Measurements from ENCODE around the gene KLHL2. TPM values are rescaled to one million over a fixed set of nuclear protein-coding genes. Genes with fewer than 3 reads are reported as not detected.

The KLHL2 gene
- total RNA-seq, 1 experiment from 2014 or later, result 26.4 TPM

DNA sequence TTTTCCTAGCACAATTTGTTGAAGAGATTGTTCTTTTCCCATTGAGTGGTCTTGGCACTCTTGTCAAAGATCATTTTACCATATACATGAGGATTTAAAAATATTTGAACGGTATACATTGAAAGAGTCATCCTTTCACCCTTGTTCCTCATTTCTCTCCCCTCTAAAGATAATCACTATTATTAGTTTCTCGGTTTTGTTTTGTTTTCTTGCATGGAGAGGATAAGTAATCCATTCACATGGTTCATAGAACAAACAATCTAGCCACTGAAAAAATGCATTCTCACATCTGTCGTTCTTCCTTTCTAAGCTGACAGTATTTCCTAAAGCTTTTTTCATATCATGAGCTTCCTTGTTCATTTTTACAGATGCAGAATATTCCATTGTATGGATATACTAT is 80.9 kb downstream of the KLHL2 start:
- Histone ChIP-seq H3K4me2 (0 out of 2 replicates have a peak overlapping the region, but pooled peaks have one; percentile 11), H3K79me2 (ENCODE audit: low read depth) (no peaks in the 10 kb centered on the region; the same call in 1 of the 2 replicates), H3K36me3 (ENCODE audit: low read depth) (no peaks in the 10 kb centered on the region), H4K20me1 (ENCODE audit: insufficient read depth) (no peaks in the 10 kb centered on the region), H2AFZ (no peak overlapping the region), H3F3A (ENCODE audit: insufficient read depth, low read depth) (0 out of 2 replicates have a peak, but pooled peaks cover 9% of the 10 kb centered on the region), H3K27me3 (ENCODE audit: insufficient read depth, low read depth) (no peaks in the 10 kb centered on the region), H3K4me3 (no peak overlapping the region), H3K4me1 (replicated peaks; ENCODE audit: insufficient read depth) (peaks cover 14% of the 10 kb centered on the region), H3K27ac (peak overlapping the region; percentile 43; the same call in 1 of the 2 replicates), H3K9me3 (ENCODE audit: insufficient read depth, low read depth) (no peaks in the 10 kb centered on the region), H3K9me2 (ENCODE audit: insufficient read depth) (no peaks in the 10 kb centered on the region)
- no peak for DNase-seq
- ChIA-PET POLR2A (ENCODE audit: unreplicated experiment) (interaction anchor here (0.5 kb wide), 1 partner anchor 67 kb away, joined by 6 read pairs; no protein-coding TSS in a partner anchor), CTCF (no interaction called here)
- intact Hi-C loops (cut with micrococcal nuclease; ENCODE audit: unreplicated experiment), result no loop called here
- TF ChIP-seq EZH2 (IDR thresholded peaks at IDR 0.05; ENCODE audit: low read depth) (no peak), CTCF (conservative IDR thresholded peaks at IDR 0.05) (no peak)
- BruUV-seq (replicated peaks), result no TSS peak

- POLR2A ChIA-PET (ENCODE audit: unreplicated experiment), result interaction anchor here (0.5 kb wide), 1 partner anchor 67 kb away, joined by 6 read pairs; no protein-coding TSS in a partner anchor
- Histone ChIP-seq H3K27ac (peak overlapping the region; percentile 46), H3K27me3 (ENCODE audit: insufficient read depth, low read depth) (no peaks in the 10 kb centered on the region), H3K4me1 (replicated peaks; ENCODE audit: insufficient read depth) (peaks cover 14% of the 10 kb centered on the region), H3K4me3 (no peak overlapping the region), H2AFZ (no peak overlapping the region), H3F3A (ENCODE audit: insufficient read depth, low read depth) (0 out of 2 replicates have a peak, but pooled peaks cover 9% of the 10 kb centered on the region), H3K9me3 (ENCODE audit: insufficient read depth, low read depth) (no peaks in the 10 kb centered on the region), H3K36me3 (ENCODE audit: low read depth) (no peaks in the 10 kb centered on the region), H3K4me2 (0 out of 2 replicates have a peak overlapping the region, but pooled peaks have one; percentile 11), H3K9me2 (ENCODE audit: insufficient read depth) (no peaks in the 10 kb centered on the region), H4K20me1 (ENCODE audit: insufficient read depth) (no peaks in the 10 kb centered on the region), H3K79me2 (ENCODE audit: low read depth) (no peaks in the 10 kb centered on the region; the same call in 1 of the 2 replicates)
- intact Hi-C loops (cut with micrococcal nuclease; ENCODE audit: unreplicated experiment), result no loop called here
- DNase-seq, result peak in 1 of 2 experiments; percentile 45
- TF ChIP-seq CTCF (conservative IDR thresholded peaks at IDR 0.05) (no peak), EZH2 (IDR thresholded peaks at IDR 0.05; ENCODE audit: low read depth) (no peak)
- CTCF ChIA-PET, result no interaction called here
- no TSS peak for BruUV-seq (replicated peaks)
These were observed 81.5 kb downstream of the KLHL2 start for GRCh38 chr4:165288639-165289422.

GRCh38 chr4:165289423-165289785 is 82.0 kb downstream of the KLHL2 start:
- Histone ChIP-seq H3F3A (ENCODE audit: insufficient read depth, low read depth) (0 out of 2 replicates have a peak, but pooled peaks cover 9% of the 10 kb centered on the region), H3K9me3 (ENCODE audit: insufficient read depth, low read depth) (no peaks in the 10 kb centered on the region), H3K4me2 (no peak overlapping the region), H3K36me3 (ENCODE audit: low read depth) (no peaks in the 10 kb centered on the region), H3K4me1 (replicated peaks; ENCODE audit: insufficient read depth) (peaks cover 14% of the 10 kb centered on the region), H4K20me1 (ENCODE audit: insufficient read depth) (no peaks in the 10 kb centered on the region), H3K4me3 (no peak overlapping the region), H2AFZ (no peak overlapping the region), H3K79me2 (ENCODE audit: low read depth) (no peaks in the 10 kb centered on the region; the same call in 1 of the 2 replicates), H3K9me2 (ENCODE audit: insufficient read depth) (no peaks in the 10 kb centered on the region), H3K27ac (no peak overlapping the region), H3K27me3 (ENCODE audit: insufficient read depth, low read depth) (no peaks in the 10 kb centered on the region)
- ChIA-PET CTCF (no interaction called here), POLR2A (ENCODE audit: unreplicated experiment) (interaction anchor here (0.6 kb wide), 1 partner anchor 86 kb away, joined by 4 read pairs; no protein-coding TSS in a partner anchor)
- BruUV-seq (replicated peaks), result no TSS peak
- intact Hi-C loops (cut with micrococcal nuclease; ENCODE audit: unreplicated experiment), result no loop called here
- no peak for DNase-seq
- TF ChIP-seq CTCF (conservative IDR thresholded peaks at IDR 0.05), result no peak

All from PC-9 (cell line).